NCI-H345 treated with DMSO at 0.1 percent for 48 hours (cell line): ENCODE data around the gene DOCK8.

Experiments
- DNase-seq: peaks from one replicate; lab custom pipeline; 2025; ENCODE audit not compliant: unreplicated experiment; lab: John Stamatoyannopoulos, UW

Gene DOCK8

GRCh38 chr9:488448-488847, 273.8 kb downstream of the DOCK8 start:
- DNase-seq, result no peak

- no peak for DNase-seq
Measured at GRCh38 chr9:489198-490197, 274.8 kb downstream of the DOCK8 start.

- no peak for DNase-seq
Measured at GRCh38 chr9:494764-495163, 280.1 kb downstream of the DOCK8 start.

- no peak for DNase-seq
Measured at GRCh38 chr9:495739-496138, 281.1 kb downstream of the DOCK8 start.

GRCh38 chr9:503326-503725, 288.7 kb downstream of the DOCK8 start:
- no peak for DNase-seq

- DNase-seq, result peak; percentile 50
Measured at GRCh38 chr9:503881-504852, 289.5 kb downstream of the DOCK8 start, which contains the start of gene KANK1. Gene KANK1 (plus strand): TSS chr9:504695.

GRCh38 chr9:504921-505740, 290.5 kb downstream of the DOCK8 start:
- no peak for DNase-seq

- no peak for DNase-seq
Measured at GRCh38 chr9:505741-506059, 291.0 kb downstream of the DOCK8 start.

GRCh38 chr9:506281-506680, 291.6 kb downstream of the DOCK8 start:
- no peak for DNase-seq

GRCh38 chr9:511861-512260, 297.2 kb downstream of the DOCK8 start:
- DNase-seq, result no peak

- DNase-seq, result no peak
Measured at GRCh38 chr9:512555-513272, 298.0 kb downstream of the DOCK8 start.
